ENCODE data around the gene DAPK1. TPM values are rescaled to one million over a fixed set of nuclear protein-coding genes. Genes with fewer than 3 reads are reported as not detected.

The DAPK1 gene
- total RNA-seq, 1 donor from 2014 or later = 27.0 TPM

DNA sequence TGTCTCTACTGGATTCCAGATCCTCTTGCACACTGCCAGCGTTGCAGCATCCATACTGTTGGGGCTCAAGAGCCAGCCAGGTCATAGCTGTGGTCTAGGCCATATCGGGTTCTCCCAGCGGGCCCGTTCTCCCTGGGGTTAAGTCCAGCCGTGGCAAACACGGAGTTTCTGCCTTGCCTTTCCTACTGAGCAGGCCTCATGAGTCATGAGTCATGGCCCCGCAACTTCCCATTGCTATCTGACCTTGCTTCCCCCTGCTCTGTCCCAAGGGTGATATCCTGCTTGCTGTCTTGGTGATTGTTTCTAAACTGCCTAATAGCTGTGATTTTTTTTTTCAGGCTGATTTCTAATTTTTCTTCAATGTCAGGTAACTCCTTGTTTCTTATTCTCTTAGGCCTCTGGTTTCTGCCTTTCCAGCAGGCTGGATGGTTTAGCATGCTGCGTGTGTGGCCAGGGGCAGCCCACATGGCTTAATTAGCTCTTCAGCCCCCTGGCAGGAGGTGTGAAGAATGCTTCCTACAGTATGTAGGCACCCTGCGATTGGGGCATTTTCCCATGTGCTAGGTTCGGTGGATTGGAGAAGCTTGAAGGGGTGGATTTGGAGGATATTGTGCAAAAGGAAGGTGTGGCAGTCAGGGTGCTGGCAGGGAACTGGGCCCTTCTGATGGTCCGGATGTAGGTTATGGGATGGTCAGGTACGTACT lies 18.7 kb downstream of the DAPK1 start:
- peak; percentile 73 to 92 for DNase-seq (ENCODE audit: low read depth in 2 of 2)

DNA sequence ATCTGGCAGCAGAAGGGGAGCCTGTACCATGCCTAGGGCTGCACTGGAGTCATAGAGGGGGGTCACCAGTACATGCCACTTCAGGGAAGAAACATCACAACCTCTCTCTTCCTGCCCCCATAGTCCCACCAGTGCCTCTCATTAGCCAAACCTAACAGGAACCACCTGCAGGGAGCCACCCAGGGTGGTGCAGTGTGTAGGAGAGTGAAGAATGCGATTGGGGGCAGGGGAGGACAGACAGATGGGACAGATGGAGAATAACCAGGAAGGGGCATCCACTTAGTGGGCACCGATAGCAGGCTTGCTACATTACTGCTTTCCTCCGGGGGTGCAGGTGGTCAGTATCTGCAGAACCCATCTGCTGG lies 19.2 kb downstream of the DAPK1 start:
- DNase-seq (ENCODE audit: low read depth in 2 of 2) = peak in 1 of 2 donors; percentile 38

DNA sequence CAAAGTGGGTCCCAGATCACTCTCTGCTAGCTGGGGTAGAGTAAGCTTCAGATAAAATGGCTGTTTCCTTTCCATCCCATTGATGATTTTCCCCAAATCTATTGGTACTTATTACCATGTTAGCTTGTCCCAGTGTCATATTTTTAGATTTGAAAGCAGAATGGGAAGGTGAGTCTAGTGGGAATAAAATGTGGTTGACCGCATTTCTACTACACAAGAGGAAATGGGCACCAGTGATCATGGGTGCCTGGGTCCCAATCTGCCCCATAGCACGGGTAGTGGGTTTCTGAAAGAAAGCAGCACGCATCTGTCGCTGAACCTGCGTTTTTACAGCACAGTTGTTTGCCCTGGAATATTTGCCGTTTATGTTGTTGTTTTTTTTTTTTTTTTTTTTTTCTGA lies 20.1 kb downstream of the DAPK1 start:
- no peak for DNase-seq (ENCODE audit: low read depth in 2 of 2)

DNA sequence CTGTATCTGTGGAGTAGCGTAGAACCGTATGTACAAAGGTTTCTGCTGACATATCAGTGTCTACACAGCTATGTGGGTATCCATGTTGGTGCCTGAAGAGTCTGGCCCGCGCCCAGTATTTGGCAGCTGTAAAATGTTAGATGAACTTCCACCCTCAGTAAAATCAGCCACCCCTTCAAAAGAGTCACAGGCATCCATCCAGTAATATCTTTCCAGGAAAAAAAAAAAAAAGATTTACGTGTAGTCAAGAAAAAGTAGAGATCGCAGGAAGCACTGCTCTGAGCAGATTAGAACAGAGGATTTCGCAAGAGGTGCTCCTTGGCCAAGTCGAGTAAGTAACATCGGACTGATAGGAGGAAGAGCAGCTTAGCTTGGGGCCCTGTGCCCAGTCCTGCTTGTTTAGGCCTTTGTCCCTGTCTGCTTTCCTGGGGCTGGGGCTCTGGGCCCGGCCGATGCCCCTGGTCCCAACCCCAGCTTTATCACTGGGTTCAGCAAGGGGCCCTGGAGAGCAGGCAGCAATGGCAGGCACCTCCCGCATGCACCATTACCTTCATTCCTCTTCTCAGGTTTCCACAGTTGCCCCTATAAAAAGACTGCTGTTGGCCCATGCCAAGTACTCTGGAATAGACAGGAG lies 21.2 kb downstream of the DAPK1 start:
- peak in 1 of 2 donors; percentile 58 for DNase-seq (ENCODE audit: low read depth in 2 of 2)

DNA sequence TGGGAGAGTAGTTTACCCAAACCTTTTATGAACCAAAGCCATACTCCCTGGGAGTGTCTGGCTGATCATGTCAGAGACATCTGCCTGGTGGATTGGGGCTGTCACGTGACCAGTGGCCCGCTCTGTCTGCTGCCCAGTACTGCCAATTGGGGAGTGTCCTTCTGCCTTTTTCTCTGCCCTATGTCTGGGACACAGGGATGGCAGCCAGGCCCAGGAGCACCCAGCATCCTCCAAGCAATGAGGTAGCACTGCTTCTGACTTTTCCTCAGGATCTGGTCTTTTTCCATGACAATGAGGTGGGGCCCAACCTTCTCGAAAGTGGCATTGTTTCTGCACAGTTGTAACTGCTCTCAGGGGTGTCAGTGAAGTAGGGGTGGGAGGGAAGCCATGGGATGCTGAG lies 21.8 kb downstream of the DAPK1 start:
- no peak for DNase-seq (ENCODE audit: low read depth in 2 of 2)

DNA sequence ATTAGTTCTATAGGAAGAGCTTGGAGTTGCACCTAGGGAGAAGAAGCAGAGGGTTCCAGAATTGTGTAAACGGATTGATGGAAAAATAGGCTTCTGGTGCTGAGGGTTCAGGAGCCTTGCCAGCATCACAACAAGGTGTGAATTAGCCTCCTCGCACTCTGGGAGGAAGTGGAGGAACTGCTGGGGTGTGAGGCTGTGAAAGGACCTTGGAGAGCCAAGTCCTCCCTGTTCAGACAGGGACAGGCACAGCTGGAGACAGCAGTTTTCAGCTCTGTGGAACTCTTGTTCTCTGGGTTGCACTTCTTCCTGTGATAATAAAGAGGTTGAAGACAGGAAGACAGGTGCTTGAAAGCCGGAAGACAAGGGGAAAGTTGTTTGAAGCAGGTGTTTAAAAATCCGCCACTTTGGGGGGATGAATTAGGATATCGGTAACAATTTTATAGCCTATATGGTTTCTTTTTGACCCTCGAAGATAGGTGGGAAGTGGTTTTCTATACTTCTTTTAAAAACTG lies 22.6 kb downstream of the DAPK1 start:
- DNase-seq (ENCODE audit: low read depth in 2 of 2) = no peak

DNA sequence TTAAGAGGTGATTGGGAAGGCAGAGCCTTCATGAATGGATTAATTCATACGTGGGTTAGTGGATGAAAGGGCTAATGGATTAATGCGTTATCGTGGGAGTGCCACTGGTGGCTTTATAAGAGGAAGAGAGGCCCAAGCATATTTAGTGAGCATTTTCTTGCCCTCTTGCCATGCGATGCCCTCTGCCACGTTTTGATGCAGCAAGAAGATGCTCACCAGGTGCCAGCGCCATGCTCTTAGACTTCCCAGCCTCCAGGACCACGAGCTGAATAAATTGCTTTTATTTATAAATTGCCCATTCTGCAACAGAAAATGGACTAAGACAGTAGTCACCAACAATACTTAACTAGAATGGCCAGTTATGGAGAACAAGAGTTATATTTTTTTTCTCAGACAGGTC lies 24.2 kb downstream of the DAPK1 start:
- DNase-seq (ENCODE audit: low read depth in 2 of 2) = no peak

DNA sequence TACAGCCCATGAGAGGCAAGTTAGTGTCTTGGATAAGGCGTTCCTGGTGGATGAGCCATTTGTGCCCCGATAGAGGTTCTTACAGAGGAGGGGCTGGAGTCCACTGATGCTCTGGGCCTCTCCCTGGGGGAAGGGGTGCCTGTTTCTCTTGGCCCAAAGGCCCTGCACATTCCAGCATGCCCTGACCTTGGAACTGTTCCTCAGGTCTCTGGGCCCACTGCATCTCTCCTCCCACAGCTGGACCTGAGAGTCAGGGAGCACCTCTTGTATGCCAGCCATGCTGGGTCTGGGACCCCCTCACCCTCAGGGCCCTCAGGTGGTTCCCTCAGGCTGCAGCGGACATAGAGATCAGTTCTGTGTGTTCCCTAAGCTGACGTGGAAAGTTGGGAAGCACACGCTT lies 26.4 kb downstream of the DAPK1 start:
- DNase-seq (ENCODE audit: low read depth in 2 of 2) = no peak

DNA sequence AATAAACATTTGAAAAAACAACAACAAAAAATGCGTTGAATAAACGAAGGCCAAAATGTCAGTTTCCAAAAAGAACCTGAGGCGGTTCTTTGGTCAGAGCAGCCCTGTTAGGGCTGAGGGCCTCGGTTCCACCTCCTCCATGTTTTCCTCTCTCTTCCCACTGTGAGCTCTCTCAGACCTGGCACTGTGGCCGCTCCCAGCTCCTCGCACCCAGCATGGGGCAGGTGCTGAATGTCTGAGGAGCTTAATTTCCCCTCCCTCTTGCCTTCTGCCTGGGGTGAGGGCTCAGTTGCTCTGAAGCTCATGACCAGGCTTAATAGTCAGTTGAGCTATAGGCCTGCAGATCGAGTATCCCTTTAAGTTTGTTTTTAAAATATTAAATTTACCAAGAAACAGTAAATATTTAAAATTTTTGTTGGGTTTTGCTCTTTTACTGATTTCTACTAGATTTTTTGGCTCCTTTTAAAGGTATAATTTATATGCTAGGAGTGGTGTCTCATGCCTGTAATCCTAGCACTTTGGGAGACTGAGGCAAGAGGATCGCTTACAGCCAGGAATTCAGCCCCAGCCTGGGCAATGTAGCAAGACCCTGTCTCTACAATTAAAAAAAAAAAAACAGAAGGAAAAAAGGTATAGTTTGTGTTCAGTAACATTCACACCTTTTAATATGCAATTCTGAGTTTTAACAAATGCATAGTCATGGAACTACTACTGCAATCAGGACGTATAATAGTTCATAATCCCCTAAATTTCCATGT lies 28.1 kb downstream of the DAPK1 start:
- DNase-seq (ENCODE audit: low read depth in 2 of 2) = no peak

DNA sequence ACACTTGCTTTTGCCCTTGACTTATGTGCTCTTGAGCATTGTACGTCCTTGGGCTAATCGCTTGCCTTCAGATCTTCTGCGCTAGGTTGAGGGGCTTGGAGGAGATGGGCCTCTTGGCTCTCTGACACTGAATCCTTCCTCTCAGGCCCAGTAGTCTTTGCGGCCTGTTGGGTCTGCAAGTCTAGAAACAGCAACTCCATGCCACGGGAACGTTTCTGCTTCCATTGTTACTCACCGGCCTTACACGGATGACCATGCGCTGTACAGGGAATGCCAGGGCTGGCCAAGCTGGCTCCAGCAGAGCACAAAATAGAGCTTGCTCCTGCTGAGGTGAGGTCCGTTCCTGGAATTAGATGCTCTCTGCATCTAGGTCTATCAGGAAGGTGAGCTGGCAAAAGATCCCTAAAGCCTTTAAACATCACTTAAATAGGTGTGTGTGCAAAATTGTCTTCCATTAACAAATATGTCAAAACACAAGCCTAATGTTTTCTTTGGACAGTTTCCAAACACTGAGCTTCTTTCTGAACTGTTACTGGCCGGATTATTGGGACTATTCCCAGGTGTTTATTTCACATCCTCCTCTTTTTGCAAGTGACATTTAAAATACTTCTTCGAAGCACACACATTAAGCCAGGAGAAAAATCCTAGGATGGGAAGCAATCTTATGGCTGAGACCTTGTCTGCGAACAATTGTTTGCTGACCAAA lies 29.7 kb downstream of the DAPK1 start:
- peak in 1 of 2 donors; percentile 54 for DNase-seq (ENCODE audit: low read depth in 2 of 2)

DNA sequence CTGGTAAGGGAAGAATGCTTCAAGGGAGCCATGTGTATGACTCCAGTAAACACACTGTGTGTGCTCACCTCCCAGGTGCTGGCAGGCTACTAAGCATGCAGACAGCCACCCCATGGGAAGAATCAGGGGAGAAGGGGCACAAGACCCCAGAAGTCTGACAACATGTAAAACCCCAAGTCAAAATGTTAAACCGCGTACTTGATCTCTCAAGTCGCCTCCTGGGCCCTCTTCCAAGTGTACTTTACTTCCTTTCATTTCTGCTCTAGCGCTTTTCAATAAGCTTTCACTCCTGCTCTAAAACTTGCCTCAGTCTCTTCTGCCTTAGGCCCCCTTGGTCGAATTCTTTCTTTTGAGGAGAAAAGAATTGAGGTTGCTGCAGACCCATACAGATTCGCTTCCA lies 31.3 kb downstream of the DAPK1 start:
- DNase-seq (ENCODE audit: low read depth in 2 of 2) = no peak

DNA sequence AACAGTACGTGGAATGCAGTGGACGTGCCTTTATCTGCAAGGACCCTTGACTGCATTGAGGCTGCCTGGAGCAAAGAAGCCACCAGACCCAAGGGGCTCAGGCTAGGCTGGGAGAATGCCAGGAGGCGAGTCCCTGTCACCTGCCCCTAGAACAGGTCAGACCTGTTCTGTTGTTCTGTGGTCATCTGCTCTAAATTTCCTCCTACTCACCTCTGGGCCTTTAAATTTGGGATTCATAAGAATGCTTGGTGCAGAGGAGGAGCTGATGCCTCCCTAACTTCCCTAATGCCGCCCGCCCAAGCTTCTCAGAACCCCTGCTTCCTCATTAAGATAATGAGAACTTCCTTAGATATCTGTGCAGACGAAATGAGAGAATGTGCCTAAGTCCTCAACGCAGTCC lies 32.0 kb downstream of the DAPK1 start:
- DNase-seq (ENCODE audit: low read depth in 2 of 2) = no peak

DNA sequence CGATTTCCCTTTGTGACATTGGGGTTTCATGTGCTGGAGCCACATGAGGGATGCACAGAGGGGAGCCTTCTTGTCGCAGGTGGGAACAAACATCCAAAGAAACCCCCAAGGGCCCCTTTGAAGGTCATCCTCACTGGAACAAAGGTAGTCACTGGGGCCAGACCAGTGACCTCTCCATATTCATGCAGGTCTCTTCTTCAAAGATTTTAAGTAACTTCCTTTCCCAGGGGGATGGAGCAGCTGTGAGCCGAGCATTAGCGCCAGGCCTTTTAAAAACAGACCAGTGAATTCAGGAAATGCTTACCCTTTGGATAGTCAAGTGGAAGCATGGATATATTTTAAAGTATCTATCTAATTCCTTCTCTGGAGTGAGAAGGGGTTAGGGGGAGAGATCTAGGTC lies 33.0 kb downstream of the DAPK1 start:
- no peak for DNase-seq (ENCODE audit: low read depth in 2 of 2)

DNA sequence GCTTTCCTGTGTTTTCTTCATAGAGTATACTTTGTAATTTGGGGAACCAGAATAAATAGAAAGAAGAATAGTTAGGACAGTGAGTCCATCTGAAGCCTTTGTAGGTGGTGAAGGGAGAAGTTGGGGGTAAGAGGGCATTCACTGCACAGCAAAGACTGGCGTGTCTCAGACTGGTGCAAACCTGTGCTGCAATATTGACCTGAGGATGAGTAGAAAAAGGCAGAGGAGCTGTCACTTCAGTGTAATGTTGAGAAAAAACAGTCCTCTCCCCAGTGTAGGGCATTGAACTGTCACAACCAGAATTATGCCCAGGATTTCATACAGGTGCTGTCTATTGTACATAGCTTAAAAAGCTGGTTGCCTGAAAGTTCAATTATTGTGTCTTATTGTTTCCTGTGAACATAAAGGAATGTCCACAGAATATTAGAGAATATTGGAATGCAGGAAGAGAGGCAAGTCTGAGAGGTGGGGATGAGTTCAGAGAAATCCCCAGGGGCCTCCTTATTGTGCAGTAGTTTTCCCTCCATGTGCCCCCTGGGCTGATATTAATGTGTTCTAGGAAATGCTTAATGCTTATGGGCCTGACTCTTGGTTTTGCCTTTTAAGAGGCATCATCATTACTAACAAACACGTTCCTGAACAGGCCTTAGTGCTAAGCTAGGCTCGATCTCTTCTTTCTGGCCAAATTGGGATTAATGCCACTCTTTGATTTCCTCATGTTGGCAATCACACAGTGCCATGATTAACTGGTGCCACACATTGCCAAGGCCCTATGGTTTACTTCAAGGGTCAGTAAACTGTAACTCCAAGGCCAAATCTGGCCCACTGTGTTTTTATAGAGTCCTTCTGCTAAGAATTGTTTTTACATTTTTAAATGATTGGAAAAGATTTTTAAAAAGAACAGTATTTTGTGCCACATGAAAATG lies 34.0 kb downstream of the DAPK1 start:
- DNase-seq (ENCODE audit: low read depth in 2 of 2) = no peak

DNA sequence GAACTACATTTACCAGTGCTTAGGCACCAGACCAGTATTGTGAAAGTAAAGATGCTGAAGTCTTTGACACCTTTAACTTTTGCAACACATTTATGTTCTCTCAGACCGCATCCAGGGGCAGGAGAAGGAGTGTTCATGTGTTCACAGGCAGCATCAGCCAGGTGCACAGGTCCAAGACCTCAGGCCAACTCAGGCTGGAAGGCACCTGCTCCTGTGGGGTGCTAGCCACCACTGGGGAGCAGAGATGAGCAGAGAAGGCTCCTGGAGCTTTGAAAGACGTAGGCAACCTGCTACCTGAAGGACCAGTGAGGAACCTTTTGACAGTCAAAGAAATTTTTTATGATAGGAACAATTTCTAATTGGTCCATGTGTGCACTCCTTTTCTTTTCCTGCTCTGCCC lies 35.6 kb downstream of the DAPK1 start:
- no peak for DNase-seq (ENCODE audit: low read depth in 2 of 2)

DNA sequence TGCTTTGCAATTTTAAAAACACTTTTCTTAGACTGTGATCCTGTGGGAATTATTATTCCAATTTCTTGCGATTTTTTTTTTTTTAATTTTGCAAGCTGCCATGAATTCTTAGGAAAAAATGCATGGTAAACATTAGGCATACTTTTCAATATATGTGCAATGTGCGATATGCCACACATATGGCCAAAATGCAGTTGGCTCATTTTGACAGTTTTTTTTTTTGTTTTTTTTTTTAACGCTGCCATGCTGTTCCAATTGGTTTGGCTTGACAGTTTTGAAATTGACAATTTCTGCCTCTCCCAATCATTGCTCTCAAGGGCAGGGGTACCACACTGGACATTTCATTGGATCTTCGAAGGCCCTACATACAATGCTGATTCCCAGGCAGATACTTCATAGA lies 36.4 kb downstream of the DAPK1 start:
- DNase-seq (ENCODE audit: low read depth in 2 of 2) = no peak

DNA sequence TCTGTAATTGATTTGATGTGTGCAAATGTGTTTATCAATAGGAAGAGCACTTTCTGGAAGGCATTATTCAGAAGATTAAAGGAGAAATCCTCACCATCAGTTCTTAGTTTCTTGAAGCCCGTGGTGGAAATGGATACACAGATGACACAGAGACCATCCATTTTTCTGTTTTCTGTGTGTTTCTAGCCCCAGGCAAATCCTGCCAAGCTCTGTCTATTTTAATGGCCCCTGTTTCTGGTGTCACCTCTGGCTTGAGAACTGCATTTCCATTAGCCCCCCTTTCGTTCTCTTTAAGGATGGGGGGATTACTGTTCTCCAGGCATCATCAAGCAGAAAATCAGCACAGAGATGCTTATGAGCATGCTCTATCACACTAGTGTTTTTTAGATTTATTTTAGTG lies 37.3 kb downstream of the DAPK1 start:
- DNase-seq (ENCODE audit: low read depth in 2 of 2) = no peak

DNA sequence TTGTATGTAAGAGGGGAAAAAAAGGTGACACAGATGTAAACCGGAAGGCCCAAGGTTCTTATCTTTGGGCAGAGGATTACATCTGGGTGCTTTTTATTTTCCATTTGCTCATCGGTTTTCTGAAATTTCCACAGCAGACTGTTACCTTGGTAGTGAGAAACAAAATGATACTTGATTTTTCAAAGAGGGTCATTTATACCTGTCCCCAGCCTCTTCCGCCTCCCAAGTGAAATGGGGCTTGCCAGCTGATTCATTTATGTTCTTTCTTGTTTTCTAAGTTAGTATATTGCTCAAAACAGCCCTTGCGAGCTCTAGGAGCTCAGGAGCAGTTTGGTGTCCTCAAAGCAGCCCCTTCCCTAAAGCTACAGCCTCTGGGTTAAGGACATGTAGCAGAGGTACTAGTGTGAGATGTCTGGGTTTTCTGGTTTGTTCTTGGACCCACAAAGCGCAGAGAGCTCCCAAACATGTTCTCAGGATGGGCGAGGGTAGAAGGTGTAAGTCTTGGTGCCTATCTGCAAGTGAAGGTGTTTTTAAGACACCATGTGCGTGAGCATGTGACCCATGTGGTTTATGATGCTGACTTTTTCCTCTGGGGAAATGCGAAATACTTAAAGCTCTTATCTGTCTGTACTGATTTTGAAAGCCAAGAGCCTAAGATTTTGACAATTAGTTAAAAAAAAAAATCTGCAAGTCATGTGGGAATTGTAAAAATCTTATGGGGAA lies 38.3 kb downstream of the DAPK1 start:
- no peak for DNase-seq (ENCODE audit: low read depth in 2 of 2)

DNA sequence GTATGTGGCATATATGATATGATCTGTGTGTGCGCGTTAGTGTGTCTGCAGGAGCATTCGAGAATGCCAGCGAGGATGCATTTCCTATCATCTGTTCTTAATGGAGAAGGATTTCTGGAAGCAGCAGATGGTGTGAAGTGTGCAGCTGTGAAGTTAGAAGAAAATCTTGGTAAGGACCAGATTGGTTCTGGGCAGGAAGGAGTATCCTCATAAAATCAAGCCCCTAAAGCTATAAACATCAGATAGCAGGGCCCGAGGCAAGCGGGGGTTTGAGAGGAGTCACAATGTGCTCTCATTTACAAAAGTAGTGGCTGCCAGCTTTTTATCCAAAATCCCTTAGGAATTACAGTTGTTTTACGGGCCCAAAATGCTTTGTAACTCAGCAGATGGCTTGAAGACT lies 40.0 kb downstream of the DAPK1 start:
- DNase-seq (ENCODE audit: low read depth in 2 of 2) = no peak

DNA sequence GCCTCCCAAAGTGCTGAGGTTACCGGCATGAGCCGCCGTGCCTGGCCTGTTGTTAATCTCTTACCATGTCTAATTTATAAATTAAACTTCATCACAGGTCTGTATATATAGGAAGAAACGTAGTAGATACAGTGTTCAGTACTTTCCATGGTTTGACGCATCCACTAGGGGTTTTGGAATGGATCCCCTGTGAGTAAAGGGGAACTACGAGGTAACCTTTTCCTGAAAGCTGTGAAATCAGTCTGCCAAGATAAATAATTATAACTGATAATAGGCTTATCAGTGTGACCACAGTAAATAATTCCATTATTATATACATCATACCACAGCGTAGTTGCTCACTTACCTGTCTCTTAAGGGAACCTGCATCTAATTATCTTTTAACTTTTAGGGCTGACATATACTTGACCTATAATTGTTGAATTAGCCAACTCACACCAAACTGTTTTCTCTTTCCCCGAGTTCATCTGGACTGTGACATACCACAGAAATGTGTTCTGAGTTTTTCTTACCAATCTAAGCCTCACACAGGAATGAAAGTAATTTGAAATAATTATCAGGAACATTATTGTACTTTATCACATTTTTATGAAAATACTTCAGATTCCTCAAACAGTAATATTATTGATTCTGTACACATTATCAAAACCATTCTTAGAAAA lies 42.9 kb downstream of the DAPK1 start:
- peak; percentile 33 to 48 for DNase-seq (ENCODE audit: low read depth in 2 of 2)
